ENCODE results near the gene SCAF4. TPM values are rescaled to one million over a fixed set of nuclear protein-coding genes. Genes with fewer than 3 reads are reported as not detected.

The SCAF4 gene
- total RNA-seq, 1 donor from 2014 or later = 32.9 TPM

DNA sequence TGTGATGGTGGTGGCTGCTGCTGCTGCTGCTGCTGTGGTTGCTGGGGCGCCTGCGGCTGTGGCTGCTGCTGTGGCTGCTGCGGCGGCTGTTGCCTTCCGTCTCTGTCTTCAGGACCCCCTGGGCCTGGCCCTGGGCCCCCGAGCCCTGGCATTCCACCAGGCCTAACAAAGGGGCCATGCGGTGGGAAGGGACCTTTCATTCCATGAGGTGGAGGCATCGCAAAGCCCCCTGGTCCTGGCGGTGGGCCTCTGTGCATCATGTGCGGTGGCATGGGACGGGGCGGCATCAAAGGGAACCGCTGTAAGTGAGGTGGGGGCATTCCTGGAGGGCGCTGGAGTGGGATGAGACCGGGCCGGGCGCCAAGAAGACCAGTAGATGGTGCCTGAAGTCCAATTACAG, 60.0 kb downstream of the SCAF4 start:
- Histone ChIP-seq H3K27ac (ENCODE audit: low read depth, low read length) (no peak overlapping the region), H3K4me3 (ENCODE audit: insufficient read depth, low read depth, low read length) (no peak overlapping the region), H3K27me3 (ENCODE audit: insufficient read depth, low read length) (no peaks in the 10 kb centered on the region), H4K20me1 (ENCODE audit: insufficient read depth, low read length) (peaks cover 9% of the 10 kb centered on the region), H3K4me1 (ENCODE audit: insufficient read depth, low read length) (no peaks in the 10 kb centered on the region), H3K9ac (ENCODE audit: low read length) (no peak overlapping the region), H2AFZ (ENCODE audit: low read depth, low read length) (no peak overlapping the region), H3K36me3 (ENCODE audit: insufficient read depth, low read length) (peaks cover 30% of the 10 kb centered on the region), H3K4me2 (ENCODE audit: low read length) (no peak overlapping the region), H3K79me2 (ENCODE audit: insufficient read depth, low read length) (no peaks in the 10 kb centered on the region), H3K9me3 (ENCODE audit: insufficient read depth, low read depth, low read length) (no peaks in the 10 kb centered on the region)
- H3K9me3 Mint-ChIP-seq (ENCODE audit: unreplicated experiment) = no peaks in the 10 kb centered on the region
- no peak for TF ChIP-seq EZH2 (IDR thresholded peaks at IDR 0.05; ENCODE audit: insufficient read depth, low read length)
- TF ChIP-seq, protein P1, sequence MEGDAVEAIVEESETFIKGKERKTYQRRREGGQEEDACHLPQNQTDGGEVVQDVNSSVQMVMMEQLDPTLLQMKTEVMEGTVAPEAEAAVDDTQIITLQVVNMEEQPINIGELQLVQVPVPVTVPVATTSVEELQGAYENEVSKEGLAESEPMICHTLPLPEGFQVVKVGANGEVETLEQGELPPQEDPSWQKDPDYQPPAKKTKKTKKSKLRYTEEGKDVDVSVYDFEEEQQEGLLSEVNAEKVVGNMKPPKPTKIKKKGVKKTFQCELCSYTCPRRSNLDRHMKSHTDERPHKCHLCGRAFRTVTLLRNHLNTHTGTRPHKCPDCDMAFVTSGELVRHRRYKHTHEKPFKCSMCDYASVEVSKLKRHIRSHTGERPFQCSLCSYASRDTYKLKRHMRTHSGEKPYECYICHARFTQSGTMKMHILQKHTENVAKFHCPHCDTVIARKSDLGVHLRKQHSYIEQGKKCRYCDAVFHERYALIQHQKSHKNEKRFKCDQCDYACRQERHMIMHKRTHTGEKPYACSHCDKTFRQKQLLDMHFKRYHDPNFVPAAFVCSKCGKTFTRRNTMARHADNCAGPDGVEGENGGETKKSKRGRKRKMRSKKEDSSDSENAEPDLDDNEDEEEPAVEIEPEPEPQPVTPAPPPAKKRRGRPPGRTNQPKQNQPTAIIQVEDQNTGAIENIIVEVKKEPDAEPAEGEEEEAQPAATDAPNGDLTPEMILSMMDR (IDR thresholded peaks at IDR 0.05; ENCODE audit: insufficient read depth, low read depth, low read length) = no peak
- no peaks in the 10 kb centered on the region for H3K27me3 Mint-ChIP-seq (ENCODE audit: low read depth, unreplicated experiment)
- no peak overlapping the region for H3K27ac Mint-ChIP-seq (ENCODE audit: unreplicated experiment)
- H3K36me3 Mint-ChIP-seq (ENCODE audit: low read depth, unreplicated experiment) = peaks cover 2% of the 10 kb centered on the region
- FAIRE-seq (no peak), DNase-seq (ENCODE audit: low read depth) (no peak)
- peaks cover 4% of the 10 kb centered on the region for H3K4me1 Mint-ChIP-seq (ENCODE audit: low read depth, unreplicated experiment)
- no peak overlapping the region for H3K4me3 Mint-ChIP-seq (ENCODE audit: unreplicated experiment)

DNA sequence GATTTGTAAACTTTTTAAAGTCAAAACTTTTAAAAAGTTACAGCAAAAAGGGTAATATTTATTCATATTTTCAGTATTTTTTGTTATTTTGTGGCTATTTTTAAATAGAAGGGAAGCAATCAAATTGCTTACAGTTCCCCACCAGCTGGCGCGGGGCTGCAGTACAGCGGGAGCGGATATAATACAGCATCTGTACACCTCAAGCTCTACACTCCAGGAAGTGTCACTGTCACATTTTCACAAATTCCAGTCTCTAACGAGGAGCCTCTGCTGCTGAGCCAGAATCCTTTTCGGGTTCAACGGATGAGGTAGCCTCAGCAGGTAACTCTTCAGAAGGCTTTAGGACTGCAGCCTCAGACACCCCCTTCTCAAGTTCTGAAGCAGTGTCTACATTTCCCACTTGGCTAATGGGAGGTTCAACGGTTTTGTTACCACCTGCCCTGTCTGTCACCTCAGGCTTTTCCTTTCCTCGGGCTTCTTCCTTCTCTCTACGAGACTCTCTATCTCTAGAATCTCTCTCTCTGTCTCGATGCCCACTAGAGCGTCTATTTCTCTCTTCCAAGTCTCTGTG, 60.7 kb downstream of the SCAF4 start:
- Histone ChIP-seq H3K9me3 (ENCODE audit: insufficient read depth, low read depth, low read length) (no peaks in the 10 kb centered on the region), H3K4me3 (ENCODE audit: insufficient read depth, low read depth, low read length) (no peak overlapping the region), H3K9ac (ENCODE audit: low read length) (no peak overlapping the region), H3K27ac (ENCODE audit: low read depth, low read length) (no peak overlapping the region), H4K20me1 (ENCODE audit: insufficient read depth, low read length) (peaks cover 14% of the 10 kb centered on the region), H3K79me2 (ENCODE audit: insufficient read depth, low read length) (no peaks in the 10 kb centered on the region), H3K4me2 (ENCODE audit: low read length) (no peak overlapping the region), H3K36me3 (ENCODE audit: insufficient read depth, low read length) (peaks cover 32% of the 10 kb centered on the region), H3K27me3 (ENCODE audit: insufficient read depth, low read length) (no peaks in the 10 kb centered on the region), H2AFZ (ENCODE audit: low read depth, low read length) (no peak overlapping the region), H3K4me1 (ENCODE audit: insufficient read depth, low read length) (no peaks in the 10 kb centered on the region)
- Mint-ChIP-seq H3K36me3 (ENCODE audit: low read depth, unreplicated experiment) (peaks cover 2% of the 10 kb centered on the region), H3K4me1 (ENCODE audit: low read depth, unreplicated experiment) (peaks cover 11% of the 10 kb centered on the region), H3K4me3 (ENCODE audit: unreplicated experiment) (no peak overlapping the region), H3K27me3 (ENCODE audit: low read depth, unreplicated experiment) (no peaks in the 10 kb centered on the region), H3K9me3 (ENCODE audit: unreplicated experiment) (no peaks in the 10 kb centered on the region), H3K27ac (ENCODE audit: unreplicated experiment) (no peak overlapping the region)
- DNase-seq (ENCODE audit: low read depth) (no peak), FAIRE-seq (no peak)
- no peak for TF ChIP-seq EZH2 (IDR thresholded peaks at IDR 0.05; ENCODE audit: insufficient read depth, low read length)
- TF ChIP-seq, protein P1 (IDR thresholded peaks at IDR 0.05; ENCODE audit: insufficient read depth, low read depth, low read length) = no peak

DNA sequence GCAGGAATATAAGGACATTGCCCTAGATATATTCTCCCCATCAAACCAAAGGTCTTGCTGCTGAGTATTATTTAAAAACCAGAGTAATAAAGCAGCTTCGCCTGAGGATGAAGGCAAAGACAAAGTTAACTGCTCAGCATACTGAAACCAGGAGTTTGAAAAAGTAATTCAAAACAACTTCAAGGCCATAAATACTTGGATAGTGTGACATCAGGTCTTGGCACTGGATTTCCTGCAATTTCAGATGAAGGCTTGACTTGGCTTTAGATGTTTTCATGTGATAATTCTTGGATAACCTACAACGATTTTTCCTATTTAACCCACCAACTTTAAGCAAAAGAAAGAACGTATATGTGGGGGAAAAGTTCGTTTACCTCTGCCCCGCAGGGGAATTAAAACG, 61.8 kb downstream of the SCAF4 start:
- H3K9me3 ChIP-seq (ENCODE audit: insufficient read depth, low read depth, low read length) = no peaks in the 10 kb centered on the region
- H4K20me1 ChIP-seq (ENCODE audit: insufficient read depth, low read length) = peaks cover 17% of the 10 kb centered on the region
- no peak overlapping the region for H3K27ac Mint-ChIP-seq (ENCODE audit: unreplicated experiment)
- DNase-seq (ENCODE audit: low read depth) (no peak), FAIRE-seq (no peak)
- H3K4me3 Mint-ChIP-seq (ENCODE audit: unreplicated experiment) = no peak overlapping the region
- H3K9ac ChIP-seq (ENCODE audit: low read length) = no peak overlapping the region
- H3K9me3 Mint-ChIP-seq (ENCODE audit: unreplicated experiment) = no peaks in the 10 kb centered on the region
- no peaks in the 10 kb centered on the region for H3K27me3 ChIP-seq (ENCODE audit: insufficient read depth, low read length)
- no peaks in the 10 kb centered on the region for H3K4me1 ChIP-seq (ENCODE audit: insufficient read depth, low read length)
- H3K4me3 ChIP-seq (ENCODE audit: insufficient read depth, low read depth, low read length) = no peak overlapping the region
- peaks cover 2% of the 10 kb centered on the region for H3K36me3 Mint-ChIP-seq (ENCODE audit: low read depth, unreplicated experiment)
- H2AFZ ChIP-seq (ENCODE audit: low read depth, low read length) = no peak overlapping the region
- H3K4me1 Mint-ChIP-seq (ENCODE audit: low read depth, unreplicated experiment) = peaks cover 19% of the 10 kb centered on the region
- no peaks in the 10 kb centered on the region for H3K27me3 Mint-ChIP-seq (ENCODE audit: low read depth, unreplicated experiment)
- peaks cover 7% of the 10 kb centered on the region for H3K79me2 ChIP-seq (ENCODE audit: insufficient read depth, low read length)
- H3K27ac ChIP-seq (ENCODE audit: low read depth, low read length) = no peak overlapping the region
- H3K4me2 ChIP-seq (ENCODE audit: low read length) = no peak overlapping the region
- H3K36me3 ChIP-seq (ENCODE audit: insufficient read depth, low read length) = peaks cover 32% of the 10 kb centered on the region
- TF ChIP-seq, protein P1 (IDR thresholded peaks at IDR 0.05; ENCODE audit: insufficient read depth, low read depth, low read length) = no peak
- no peak for TF ChIP-seq EZH2 (IDR thresholded peaks at IDR 0.05; ENCODE audit: insufficient read depth, low read length)
